Fibroblast of lung (primary cell): ENCODE data around the gene PXDC1.

Experiments used
- CTCF ChIP-seq, 2 donors: IDR thresholded peaks in 1 of 2; conservative IDR thresholded peaks in 1 of 2; 1 replicate in 1 of 2; 2 replicates in 1 of 2; pipeline ENCODE4 v1.5.1; 2011 to 2012; ENCODE audit warnings: low read length in 2 of 2, control low read depth in 1 of 2, inconsistent platforms in 1 of 2, low read depth in 1 of 2, mild to moderate bottlenecking in 1 of 2
- EZH2 ChIP-seq: IDR thresholded peaks from 2 replicates; pipeline ENCODE4 v1.5.1; 2012; ENCODE audit warnings: low read length, control low read depth, mild to moderate bottlenecking; ENCODE audit errors: missing control alignments

- TF ChIP-seq CTCF (conservative IDR thresholded peaks at IDR 0.05 in 1 of 2, IDR thresholded peaks at IDR 0.05 in 1 of 2; ENCODE audit: low read depth in 1 of 2, low read length in 2 of 2), result peak; percentile 28 to 34
- no peak for TF ChIP-seq EZH2
Observed at GRCh38 chr6:3751730-3752530, 417 bp upstream of the PXDC1 start.
